CD14-positive monocyte (primary cell): ENCODE data around the gene LTB4R. TPM values are rescaled to one million over a fixed set of nuclear protein-coding genes. Genes with fewer than 3 reads are reported as not detected.

Experiments
- DNase-seq, 3 donors: peaks; one replicate each; pipeline ENCODE4 v3.0.0-alpha.2; 2011 to 2022
- H2AFZ ChIP-seq: 2 replicates; pipeline ENCODE4 v1.6.0; 2012; ENCODE audit warnings: mild to moderate bottlenecking, low read depth, low read length, inconsistent platforms; ENCODE audit not compliant: insufficient read depth, poor library complexity, severe bottlenecking
- H3K27ac ChIP-seq, 2 donors: 1 replicate in 1 of 2; 2 replicates in 1 of 2; pipeline ENCODE4 v1.5.1; 2012 to 2013; ENCODE audit warnings: low read length in 2 of 2, control low read depth in 1 of 2, inconsistent platforms in 1 of 2, low read depth in 1 of 2, mild to moderate bottlenecking in 1 of 2
- H3K27me3 ChIP-seq, 2 donors: one replicate each; pipeline versions ENCODE4 v1.6.0 to v1.6.1; 2011 to 2013; ENCODE audit warnings: low read length in 2 of 2; ENCODE audit not compliant: control insufficient read depth in 2 of 2, insufficient read depth in 2 of 2
- H3K36me3 ChIP-seq, 2 donors: replicated peaks in 1 of 2; 1 replicate in 1 of 2; 2 replicates in 1 of 2; pipeline versions ENCODE4 v1.5.1 to v1.6.1; 2012 to 2013; ENCODE audit warnings: low read length in 2 of 2, control low read depth in 1 of 2, inconsistent platforms in 1 of 2, mild to moderate bottlenecking in 1 of 2; ENCODE audit not compliant: insufficient read depth in 2 of 2, control insufficient read depth in 1 of 2
- H3K4me1 ChIP-seq, 2 donors: 1 replicate in 1 of 2; 2 replicates in 1 of 2; pipeline versions ENCODE4 v1.5.1 to v1.6.1; 2012 to 2013; ENCODE audit warnings: low read length in 2 of 2, control low read depth in 1 of 2, inconsistent platforms in 1 of 2, mild to moderate bottlenecking in 1 of 2, moderate library complexity in 1 of 2; ENCODE audit not compliant: insufficient read depth in 2 of 2, control insufficient read depth in 1 of 2
- H3K4me2 ChIP-seq: replicated peaks from 2 replicates; pipeline ENCODE3; 2012; ENCODE audit warnings: low read length, moderate library complexity, mild to moderate bottlenecking; ENCODE audit not compliant: poor library complexity, severe bottlenecking; ENCODE audit errors: extremely low read depth
- H3K4me3 ChIP-seq, 3 experiments: fragments of 200-600 bp in 1 of 3; sonication (generic) in 1 of 3; replicated peaks in 1 of 3; 1 replicate in 2 of 3; 2 replicates in 1 of 3; pipeline ENCODE4 v1.5.1; 2011 to 2013; ENCODE audit warnings: low read length in 3 of 3, mild to moderate bottlenecking in 3 of 3, control low read depth in 2 of 3, low read depth in 2 of 3, inconsistent platforms in 1 of 3, moderate library complexity in 1 of 3
- H3K79me2 ChIP-seq: 2 replicates; pipeline ENCODE4 v1.6.0; 2012; ENCODE audit warnings: mild to moderate bottlenecking, control low read depth, inconsistent platforms, low read length, moderate library complexity; ENCODE audit not compliant: insufficient read depth
- H3K9ac ChIP-seq: 2 replicates; pipeline ENCODE4 v1.6.0; 2017; ENCODE audit warnings: low read length, mild to moderate bottlenecking; ENCODE audit not compliant: insufficient read depth, poor library complexity, severe bottlenecking
- H3K9me3 ChIP-seq, 2 donors: replicated peaks in 1 of 2; 1 replicate in 1 of 2; 2 replicates in 1 of 2; pipeline versions ENCODE4 v1.5.1 to v1.6.1; 2012 to 2013; ENCODE audit warnings: low read length in 2 of 2, control low read depth in 1 of 2; ENCODE audit not compliant: control insufficient read depth in 1 of 2, insufficient read depth in 1 of 2
- H4K20me1 ChIP-seq: 2 replicates; pipeline ENCODE4 v1.6.0; 2012; ENCODE audit warnings: mild to moderate bottlenecking, low read length, control low read depth, moderate library complexity; ENCODE audit not compliant: insufficient read depth
- H3K27ac Mint-ChIP-seq, 7 donors: one replicate each; pipeline ENCODE4 v1.8.0; 2020; ENCODE audit warnings: mild to moderate bottlenecking in 7 of 7, mixed read lengths in 7 of 7, moderate library complexity in 6 of 7, inconsistent platforms in 2 of 7
- H3K27me3 Mint-ChIP-seq, 3 donors: one replicate each; pipeline ENCODE4 v1.8.0; 2021 to 2022; ENCODE audit warnings: low read depth in 3 of 3, mild to moderate bottlenecking in 3 of 3, mixed read lengths in 3 of 3, moderate library complexity in 3 of 3, inconsistent platforms in 1 of 3
- H3K36me3 Mint-ChIP-seq, 2 donors: one replicate each; pipeline ENCODE4 v1.8.0; 2020; ENCODE audit warnings: mixed read lengths in 2 of 2, inconsistent platforms in 1 of 2, mild to moderate bottlenecking in 1 of 2
- H3K4me1 Mint-ChIP-seq: one replicate; pipeline ENCODE4 v1.8.0; 2020; ENCODE audit warnings: mild to moderate bottlenecking, mixed read lengths
- H3K4me3 Mint-ChIP-seq, 2 donors: one replicate each; pipeline ENCODE4 v1.8.0; 2020; ENCODE audit warnings: mild to moderate bottlenecking in 2 of 2, mixed read lengths in 2 of 2, moderate library complexity in 1 of 2
- H3K9me3 Mint-ChIP-seq, 7 donors: one replicate each; pipeline ENCODE4 v1.8.0; 2020 to 2022; ENCODE audit warnings: mixed read lengths in 7 of 7, mild to moderate bottlenecking in 6 of 7, moderate library complexity in 6 of 7, inconsistent platforms in 2 of 7
- WGBS: methylation state at CpG from one replicate; pipeline ENCODE4 v1.1.5; 2013; ENCODE audit warnings: missing lambda C conversion rate; ENCODE audit not compliant: insufficient coverage; 5-methylcytosine and 5-hydroxymethylcytosine counted together
- intact Hi-C, 2 donors: fragments of 100-400 bp; cut with micrococcal nuclease; formaldehyde crosslinking; loops; one replicate each; pipeline versions ENCODE4 v1.15.0 to v1.15.1; 2023
- polyA minus RNA-seq: library from RNA; depleted of rRNA, polyadenylated mRNA; stranded (reverse); fragments of >200 nt; gene quantifications from 2 replicates; pipeline ENCODE4 v1.2.3, GENCODE V29; 2012
- polyA plus RNA-seq, 3 donors: library from polyadenylated mRNA; depleted of rRNA in 1 of 3; unstranded in 2 of 3; stranded (reverse) in 1 of 3; fragments of 300-500 nt in 2 of 3; fragments of >200 nt in 1 of 3; fragmentation: Illumina TruSeq in 2 of 3; gene quantifications; 1 replicate in 2 of 3; 2 replicates in 1 of 3; pipeline ENCODE4 v1.2.3, GENCODE V29; 2012 to 2021
- total RNA-seq, 12 experiments: library from RNA in 1 of 12; stranded (reverse) in 1 of 12; fragments of 120-200 nt in 1 of 12; gene quantifications; one replicate each; pipeline ENCODE4 v1.2.4 and lab custom pipeline; 2013 to 2026; ENCODE audit warnings: mixed read lengths in 6 of 12, inconsistent platforms in 1 of 12
- TF ChIP-seq, protein P1 (sequence below): fragments of 200-600 bp; IDR thresholded peaks from one replicate; pipeline ENCODE4 v1.8.0; 2022; ENCODE audit warnings: antibody characterized with exemption, mild to moderate bottlenecking

Gene LTB4R
- 53.7 TPM for total RNA-seq (2013)
- polyA plus RNA-seq (10 to 100 TPM; 51.5 to 98.5 (median 87.3) TPM), polyA minus RNA-seq (88.4 and 150 TPM in 2 replicates), total RNA-seq (lab: John Stamatoyannopoulos, UW) (2.6 to 40.9 (median 29.9) reads per million in 11 experiments)

GRCh38 chr14:24310646-24311604 is at the start of gene LTB4R:
TSS of gene LTB4R (plus strand) at chr14:24311502. CDS start at chr14:24315652, 4,150 bp downstream.
- peaks cover 81% of the 10 kb centered on the region for H3K4me1 Mint-ChIP-seq
- Histone ChIP-seq H3K27ac (peak within 1 kb of the TSS; percentile 85 to 89), H4K20me1 (peaks cover 44% of the 10 kb centered on the region), H3K27me3 (no peaks in the 10 kb centered on the region), H3K4me3 (peak within 1 kb of the TSS; percentile 51 to 84 (median 57)), H3K9me3 (no peaks in the 10 kb centered on the region), H3K36me3 (peaks cover 23 to 33% of the 10 kb centered on the region in 2 donors), H2AFZ (peak within 1 kb of the TSS; percentile 80), H3K4me2 (peak within 1 kb of the TSS; percentile 93), H3K9ac (peak within 1 kb of the TSS; percentile 67), H3K79me2 (peaks cover 88% of the 10 kb centered on the region), H3K4me1 (peaks cover 78 to 85% of the 10 kb centered on the region in 2 donors)
- TF ChIP-seq, protein P1, sequence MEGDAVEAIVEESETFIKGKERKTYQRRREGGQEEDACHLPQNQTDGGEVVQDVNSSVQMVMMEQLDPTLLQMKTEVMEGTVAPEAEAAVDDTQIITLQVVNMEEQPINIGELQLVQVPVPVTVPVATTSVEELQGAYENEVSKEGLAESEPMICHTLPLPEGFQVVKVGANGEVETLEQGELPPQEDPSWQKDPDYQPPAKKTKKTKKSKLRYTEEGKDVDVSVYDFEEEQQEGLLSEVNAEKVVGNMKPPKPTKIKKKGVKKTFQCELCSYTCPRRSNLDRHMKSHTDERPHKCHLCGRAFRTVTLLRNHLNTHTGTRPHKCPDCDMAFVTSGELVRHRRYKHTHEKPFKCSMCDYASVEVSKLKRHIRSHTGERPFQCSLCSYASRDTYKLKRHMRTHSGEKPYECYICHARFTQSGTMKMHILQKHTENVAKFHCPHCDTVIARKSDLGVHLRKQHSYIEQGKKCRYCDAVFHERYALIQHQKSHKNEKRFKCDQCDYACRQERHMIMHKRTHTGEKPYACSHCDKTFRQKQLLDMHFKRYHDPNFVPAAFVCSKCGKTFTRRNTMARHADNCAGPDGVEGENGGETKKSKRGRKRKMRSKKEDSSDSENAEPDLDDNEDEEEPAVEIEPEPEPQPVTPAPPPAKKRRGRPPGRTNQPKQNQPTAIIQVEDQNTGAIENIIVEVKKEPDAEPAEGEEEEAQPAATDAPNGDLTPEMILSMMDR: peak; percentile 45
- H3K27ac Mint-ChIP-seq: peak within 1 kb of the TSS; percentile 95 to 99 (median 98)
- no peaks in the 10 kb centered on the region for H3K27me3 Mint-ChIP-seq
- H3K4me3 Mint-ChIP-seq: peak within 1 kb of the TSS; percentile 81 to 95
- H3K36me3 Mint-ChIP-seq: peaks cover 43 to 52% of the 10 kb centered on the region in 2 donors
- peak; percentile 41 to 68 (median 55) for DNase-seq
- intact Hi-C loops: loop anchor here in 1 of 2 donors (5.0 kb wide), 2 partner anchors 34 to 79 kb away; partner anchors contain the start of genes GMPR2 and NEDD8
- 8% methylated on average over 99 of the region's 99 CpGs for WGBS
- H3K9me3 Mint-ChIP-seq: peaks cover 0 to 2% (median 0%) of the 10 kb centered on the region in 7 donors

- Mint-ChIP-seq H3K27me3 (peaks cover 0 to 3% (median 2%) of the 10 kb centered on the region in 3 donors), H3K9me3 (no peaks in the 10 kb centered on the region), H3K36me3 (peaks cover 67 to 84% of the 10 kb centered on the region in 2 donors), H3K27ac (no peak overlapping the region), H3K4me1 (peaks cover under 1% of the 10 kb centered on the region), H3K4me3 (no peak overlapping the region)
- 98% methylated on average over 17 of the region's 19 CpGs for WGBS
- Histone ChIP-seq H3K79me2 (no peaks in the 10 kb centered on the region), H3K27me3 (no peaks in the 10 kb centered on the region), H4K20me1 (no peaks in the 10 kb centered on the region), H3K36me3 (peaks cover 49 to 84% of the 10 kb centered on the region in 2 donors), H3K4me2 (no peak overlapping the region), H3K9ac (no peak overlapping the region), H3K9me3 (no peaks in the 10 kb centered on the region), H3K27ac (no peak overlapping the region), H3K4me1 (no peaks in the 10 kb centered on the region), H3K4me3 (no peak overlapping the region), H2AFZ (no peak overlapping the region)
- TF ChIP-seq, protein P1: no peak
- no peak for DNase-seq
- intact Hi-C loops: no loop called here
Measured at GRCh38 chr14:24261969-24262327, 49.4 kb upstream of the LTB4R start.
